ENCODE data around the gene CYP4V2.

The CYP4V2 gene

DNA sequence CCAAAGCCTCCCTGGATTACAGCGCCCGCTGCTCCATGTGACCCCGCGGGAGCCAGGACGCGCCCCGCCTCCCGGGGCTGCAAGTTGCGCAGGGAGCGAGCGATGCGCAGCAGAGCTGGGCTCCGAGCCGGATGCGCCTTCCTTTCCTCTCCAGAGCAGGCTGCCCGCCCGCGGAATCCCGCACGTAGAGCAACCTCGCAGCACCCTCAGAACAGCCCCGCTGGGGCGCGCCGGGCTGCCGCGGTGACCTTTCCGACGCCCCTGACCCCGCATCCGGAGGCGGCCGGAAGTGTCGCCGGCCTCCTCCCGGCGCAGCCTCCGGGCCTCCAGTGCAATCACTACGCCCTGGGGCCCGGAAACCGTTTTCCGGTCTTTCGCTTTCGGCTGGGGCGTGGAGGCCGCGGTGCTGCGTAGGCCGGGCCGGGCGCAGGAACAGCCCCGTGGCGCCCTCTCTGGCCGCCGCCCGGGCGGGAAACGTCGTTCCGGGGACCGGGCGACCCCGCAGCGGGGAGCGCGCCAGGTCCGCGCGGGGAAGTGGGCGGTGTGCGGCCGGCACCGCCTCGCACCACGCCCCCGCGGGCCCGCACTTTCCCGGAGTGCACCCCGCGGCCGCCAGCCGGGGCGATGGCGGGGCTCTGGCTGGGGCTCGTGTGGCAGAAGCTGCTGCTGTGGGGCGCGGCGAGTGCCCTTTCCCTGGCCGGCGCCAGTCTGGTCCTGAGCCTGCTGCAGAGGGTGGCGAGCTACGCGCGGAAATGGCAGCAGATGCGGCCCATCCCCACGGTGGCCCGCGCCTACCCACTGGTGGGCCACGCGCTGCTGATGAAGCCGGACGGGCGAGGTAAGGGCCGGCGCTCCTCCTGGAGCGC, at the start of gene CYP4V2:
Gene CYP4V2 (plus strand): TSS at position 368 of the 866 bp plus-strand sequence. CDS start 257 bp downstream, at position 625.
- DNase-seq (ENCODE audit: low read depth) = peak; percentile 85

GRCh38 chr4:186144198-186144945, 47.0 kb upstream of the CYP4V2 start:
- peak; percentile 20 for DNase-seq (ENCODE audit: low read depth)

DNA sequence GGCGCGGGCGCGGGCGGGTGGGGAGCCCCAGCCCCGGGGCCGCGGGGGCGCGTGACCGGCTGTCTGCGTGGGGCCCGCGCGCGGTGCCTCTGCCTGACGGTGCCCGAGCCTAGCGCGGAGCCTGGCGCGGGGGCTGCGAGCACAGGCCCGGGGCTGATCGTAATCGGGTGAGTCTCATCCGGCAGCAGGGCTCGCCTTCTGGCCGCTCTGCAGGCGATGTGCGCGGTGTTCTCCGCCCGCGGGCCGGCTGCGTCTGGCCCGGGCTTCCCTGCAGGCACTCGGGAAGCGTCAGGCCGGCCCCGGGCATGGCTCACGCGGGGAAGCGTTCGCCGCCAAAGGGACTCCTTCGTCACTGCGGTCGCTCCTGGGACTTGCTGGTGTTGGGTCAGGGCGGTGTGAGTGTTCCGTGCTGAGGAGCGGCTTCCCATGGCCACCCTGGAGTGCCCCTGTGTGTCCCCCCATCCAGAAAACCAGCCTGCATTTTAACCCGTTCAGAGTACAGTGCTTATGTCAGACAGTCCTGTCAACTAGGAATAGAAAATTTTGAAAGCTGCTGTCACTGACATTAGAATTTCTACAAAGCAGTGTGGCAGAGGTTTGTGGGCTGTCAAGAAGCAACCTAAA, 46.3 kb upstream of the CYP4V2 start:
- DNase-seq (ENCODE audit: low read depth) = peak; percentile 53

GRCh38 chr4:186146458-186146857, 44.9 kb upstream of the CYP4V2 start:
- no peak for DNase-seq (ENCODE audit: low read depth)

DNA sequence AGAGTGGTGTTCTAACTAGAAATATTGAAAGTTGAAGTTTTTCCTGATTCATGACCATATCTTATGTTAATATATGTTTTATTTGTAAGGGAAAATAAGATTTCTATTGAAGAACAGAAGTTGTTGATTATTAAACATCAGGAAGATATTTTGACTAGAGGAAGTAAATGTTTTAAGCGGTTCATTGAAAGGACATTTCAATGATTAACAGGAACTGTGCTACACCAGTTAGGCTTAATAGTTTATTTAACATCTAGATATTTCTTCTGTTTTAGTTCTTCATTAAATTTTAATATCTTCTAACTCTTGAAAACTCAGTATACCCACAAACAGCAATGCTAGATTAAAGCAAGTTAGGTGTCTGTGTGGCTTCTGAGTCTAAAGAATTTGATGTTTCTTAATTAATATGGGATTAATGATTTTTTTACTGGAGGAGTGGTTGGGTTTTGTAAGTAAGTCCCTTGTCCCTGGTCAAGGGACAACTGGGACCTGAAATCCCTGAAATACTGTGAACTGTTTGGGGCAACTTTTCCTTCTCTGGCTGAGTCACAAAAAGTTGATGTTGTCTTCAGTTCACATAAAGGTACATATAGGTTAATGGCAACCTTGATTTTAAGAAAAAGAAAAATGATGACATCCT, 42.9 kb upstream of the CYP4V2 start:
- DNase-seq (ENCODE audit: low read depth) = no peak

DNA sequence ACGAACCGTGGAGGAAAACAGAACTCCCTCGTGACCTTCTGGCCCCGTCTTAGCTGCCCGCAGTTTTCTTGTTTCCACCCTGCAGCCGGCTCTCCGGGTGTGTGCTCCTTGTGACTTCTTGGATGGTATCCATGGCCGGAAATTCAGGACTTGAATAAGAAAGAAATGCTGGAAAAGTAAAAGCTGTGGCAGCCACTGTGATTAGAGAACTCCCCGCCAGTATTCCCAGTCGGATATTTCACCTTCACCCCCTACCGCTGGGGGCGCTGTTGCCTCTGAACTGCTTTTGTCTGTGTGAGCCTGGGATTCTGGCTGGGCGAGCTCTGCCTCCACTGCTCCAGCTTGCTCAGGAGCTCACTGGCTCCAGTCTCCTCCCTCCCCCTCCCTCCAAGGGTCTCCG, 41.5 kb upstream of the CYP4V2 start:
- DNase-seq (ENCODE audit: low read depth) = no peak

GRCh38 chr4:186150926-186151325, 40.4 kb upstream of the CYP4V2 start:
- no peak for DNase-seq (ENCODE audit: low read depth)

DNA sequence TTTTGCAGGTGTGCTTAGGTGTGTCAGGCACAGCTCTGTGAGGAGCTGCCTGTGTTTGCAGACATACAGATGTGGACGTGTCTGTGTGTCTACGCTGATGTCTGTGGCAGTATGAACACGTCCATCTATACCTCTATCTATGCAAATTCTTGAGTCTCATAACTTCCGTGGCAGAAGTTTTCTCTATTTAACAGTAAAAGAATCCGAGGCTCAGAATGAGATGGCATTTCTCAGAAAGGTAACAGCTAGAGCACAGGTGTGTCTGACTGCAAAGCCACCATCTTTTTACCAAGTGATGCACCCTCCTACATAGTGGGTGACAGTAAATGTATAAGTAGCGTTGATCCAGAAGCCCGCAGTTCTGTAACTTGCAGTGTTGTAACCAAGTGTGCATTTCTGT, 39.9 kb upstream of the CYP4V2 start:
- no peak for DNase-seq (ENCODE audit: low read depth)

- no peak for DNase-seq (ENCODE audit: low read depth)
Measured at GRCh38 chr4:186158021-186158813, 33.1 kb upstream of the CYP4V2 start.

DNA sequence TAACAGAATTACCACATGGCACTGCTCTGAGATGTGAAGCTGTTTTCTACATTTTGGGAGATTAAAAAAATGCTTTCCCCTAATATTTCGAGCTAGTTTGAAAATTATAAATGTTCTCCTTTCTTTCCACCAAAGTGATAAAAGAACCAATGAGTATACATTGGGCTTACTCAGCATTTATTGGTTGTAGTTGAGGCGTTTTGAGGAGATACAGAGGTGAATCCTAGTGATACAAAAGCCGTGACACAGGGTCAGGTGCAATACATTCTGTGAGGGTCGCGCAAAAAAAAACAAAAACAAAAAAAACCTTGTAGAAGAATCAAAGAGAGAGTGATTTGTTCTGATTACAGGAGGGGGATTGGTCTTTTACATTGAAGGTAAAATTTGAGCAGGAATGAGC, 32.4 kb upstream of the CYP4V2 start:
- no peak for DNase-seq (ENCODE audit: low read depth)

DNA sequence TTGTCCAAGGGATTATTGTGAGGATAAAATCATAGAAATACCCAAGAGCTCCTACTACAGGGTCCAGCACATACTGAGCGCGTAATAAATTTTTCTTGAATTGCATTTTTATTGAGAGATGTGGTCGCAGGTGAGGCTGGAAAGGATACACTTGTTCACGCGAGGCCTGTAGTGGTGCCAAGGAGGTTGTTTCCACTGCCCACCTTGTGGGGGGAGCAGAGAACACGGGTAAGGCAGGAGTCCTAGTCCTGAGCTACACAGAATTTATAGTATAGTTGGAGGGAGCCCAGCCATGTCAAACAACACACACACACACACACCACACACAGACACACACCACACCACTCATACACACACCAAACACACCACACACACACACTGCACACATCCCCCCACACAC, 31.8 kb upstream of the CYP4V2 start:
- no peak for DNase-seq (ENCODE audit: low read depth)

GRCh38 chr4:186161138-186161537, 30.2 kb upstream of the CYP4V2 start:
- no peak for DNase-seq (ENCODE audit: low read depth)

DNA sequence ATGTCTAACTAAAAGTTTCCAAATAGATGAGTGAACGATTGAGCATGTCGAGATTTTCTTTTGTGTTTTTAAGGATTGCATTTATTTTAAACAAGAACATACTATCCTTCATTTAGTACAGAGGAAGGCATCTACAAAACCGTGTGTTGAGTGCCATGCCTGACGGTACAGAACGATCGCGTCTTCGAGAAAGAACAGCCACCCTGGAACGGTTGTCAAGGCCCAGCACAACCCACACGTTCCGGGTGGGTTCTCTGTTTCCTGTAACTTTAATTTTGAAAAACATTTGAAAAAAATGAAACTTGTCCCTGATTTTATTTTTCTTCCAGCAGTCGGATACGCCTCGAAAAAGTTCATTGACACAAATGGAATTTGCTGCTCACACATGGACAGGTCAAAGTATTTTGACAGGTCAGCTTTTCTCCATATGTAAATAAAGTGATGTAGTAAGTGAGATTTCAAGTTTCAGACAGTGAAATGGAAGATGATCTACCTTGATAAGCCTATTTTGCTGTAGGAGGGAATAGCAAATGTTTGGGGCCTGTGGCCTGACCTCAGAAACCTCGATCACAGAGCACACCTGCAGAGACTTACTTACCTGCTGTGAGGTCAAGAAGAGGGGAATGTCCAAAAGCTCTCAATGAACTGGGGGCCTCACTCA, 24.4 kb upstream of the CYP4V2 start:
- DNase-seq (ENCODE audit: low read depth) = no peak

DNA sequence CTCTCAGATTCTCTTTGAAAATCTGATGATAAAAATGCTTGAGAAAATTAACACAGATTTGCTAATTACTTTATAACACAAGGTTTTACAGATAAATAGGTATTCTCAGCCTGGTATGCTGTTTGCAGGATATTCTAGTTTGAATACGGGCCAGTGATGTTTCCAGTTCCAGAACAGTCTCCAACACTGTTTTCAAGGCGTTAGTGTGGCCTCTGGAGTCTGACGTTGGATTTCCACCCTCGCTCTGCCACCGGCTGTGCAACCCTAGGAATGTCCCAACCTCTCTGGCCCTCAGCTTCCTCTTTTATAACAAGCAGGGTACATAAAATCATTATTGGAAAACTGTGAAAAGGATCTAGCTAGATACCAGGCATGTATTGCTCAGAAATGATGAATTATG, 23.8 kb upstream of the CYP4V2 start:
- no peak for DNase-seq (ENCODE audit: low read depth)

GRCh38 chr4:186168750-186169149, 22.6 kb upstream of the CYP4V2 start:
- no peak for DNase-seq (ENCODE audit: low read depth)

DNA sequence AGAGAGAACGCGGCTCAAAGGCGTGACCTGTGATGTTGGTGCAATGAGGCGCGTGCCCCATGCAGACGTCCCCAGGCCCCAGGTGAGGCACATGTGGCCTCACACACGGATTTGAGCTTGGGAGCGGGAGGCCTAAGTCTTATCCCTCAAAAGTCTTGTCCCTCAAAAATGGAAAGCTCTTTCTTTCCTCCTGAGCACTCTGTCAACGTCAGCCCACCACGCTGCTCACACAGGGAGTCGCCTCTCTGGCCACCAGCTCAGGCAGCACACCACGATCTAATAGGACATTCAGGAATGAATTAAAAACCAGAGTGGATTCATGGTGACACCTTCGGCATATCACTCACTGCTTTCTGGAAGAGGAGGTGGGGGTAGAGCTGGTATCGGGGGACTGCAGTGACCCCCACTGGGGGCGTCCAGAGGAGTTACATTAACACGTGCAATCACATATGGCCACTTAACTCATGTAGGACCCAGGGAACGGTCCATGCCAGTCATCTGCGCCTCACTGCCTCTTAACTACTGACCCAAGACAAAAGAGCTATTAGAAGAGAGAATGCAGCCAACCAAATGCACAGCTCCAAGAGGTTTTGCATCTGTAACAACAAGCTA, 21.9 kb upstream of the CYP4V2 start:
- DNase-seq (ENCODE audit: low read depth) = no peak

DNA sequence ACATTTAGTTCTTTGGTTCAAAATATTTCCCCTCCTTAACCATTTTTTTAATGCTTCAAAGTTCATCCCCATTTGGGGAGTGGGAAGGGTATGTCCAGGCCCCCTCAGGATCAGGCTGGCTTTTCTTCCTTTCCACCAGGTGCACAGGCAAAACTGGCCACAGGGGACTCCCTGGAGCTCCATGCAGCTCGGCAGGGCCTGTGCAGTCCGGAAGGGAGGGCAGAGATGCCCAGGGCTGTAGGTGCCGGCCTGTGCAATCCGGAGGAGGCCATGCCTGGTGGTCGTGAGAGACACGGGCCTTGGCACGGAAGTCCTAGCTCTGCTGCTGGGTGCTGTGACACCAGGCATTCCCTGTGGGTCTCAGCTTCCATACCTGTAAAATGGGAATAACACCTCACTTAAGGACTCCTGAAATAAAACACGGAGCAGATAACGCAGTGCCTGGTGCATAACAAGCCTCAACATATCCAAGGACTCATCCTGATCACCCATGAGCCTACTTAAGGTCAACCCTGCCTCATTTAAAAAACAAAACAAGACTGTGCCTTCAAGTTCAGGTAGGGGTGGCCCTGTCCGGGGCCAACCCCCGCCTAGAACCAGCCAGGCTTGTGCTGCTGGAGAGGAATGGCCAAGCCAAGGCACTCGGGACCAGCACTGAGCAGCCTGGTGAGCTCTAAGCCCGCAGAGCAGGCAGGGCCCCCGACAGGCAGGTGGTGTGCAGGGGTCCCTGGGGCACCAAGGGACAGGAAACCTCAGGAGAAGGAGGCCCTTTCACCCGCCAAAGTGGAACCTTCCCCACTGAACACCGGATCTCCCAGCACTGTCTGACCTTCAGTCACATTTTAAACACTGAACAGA, 21.2 kb upstream of the CYP4V2 start:
- no peak for DNase-seq (ENCODE audit: low read depth)

DNA sequence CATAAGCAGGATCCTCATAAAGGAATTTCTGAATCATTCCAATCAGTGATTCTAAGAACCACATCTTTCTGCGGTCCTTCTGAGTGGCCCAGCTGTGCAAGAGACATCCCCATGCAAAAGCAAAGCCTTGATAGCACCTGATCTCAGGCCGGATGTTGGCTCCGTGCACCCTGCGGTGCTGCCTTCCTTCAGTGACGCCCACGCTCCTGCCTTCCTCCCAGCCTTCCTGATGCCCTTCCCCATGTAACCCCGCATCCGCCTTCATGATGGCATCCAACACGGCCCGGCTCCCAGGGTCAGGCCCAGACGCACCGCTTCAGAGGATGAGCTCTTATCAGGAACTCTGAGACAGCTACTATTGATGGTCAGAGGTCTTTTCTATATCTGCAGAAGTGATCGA, 20.4 kb upstream of the CYP4V2 start:
- DNase-seq (ENCODE audit: low read depth) = no peak

- no peak for DNase-seq (ENCODE audit: low read depth)
Measured at GRCh38 chr4:186172546-186172945, 18.8 kb upstream of the CYP4V2 start.

GRCh38 chr4:186188107-186188506, 3.3 kb upstream of the CYP4V2 start:
- DNase-seq (ENCODE audit: low read depth) = no peak
